Liver (tissue), 9 donors: Measurements from ENCODE around the gene P2RY14. TPM values are rescaled to one million over a fixed set of nuclear protein-coding genes. Genes with fewer than 3 reads are reported as not detected.

ENCODE experiments used
- DNase-seq: peaks from one replicate; pipeline ENCODE4 v3.0.0-alpha.2; 2017; ENCODE audit warnings: low spot score
- H3K27ac ChIP-seq, 2 donors: one replicate each; pipeline ENCODE4 v1.7.0; 2013; ENCODE audit warnings: inconsistent platforms in 2 of 2, low read length in 2 of 2, control low read depth in 1 of 2, low read depth in 1 of 2, mild to moderate bottlenecking in 1 of 2
- H3K27me3 ChIP-seq, 4 donors: one replicate each; pipeline versions ENCODE4 v1.6.1 to v1.7.0; 2013; ENCODE audit warnings: low read length in 3 of 4, inconsistent platforms in 1 of 4, mild to moderate bottlenecking in 1 of 4, moderate library complexity in 1 of 4; ENCODE audit not compliant: control insufficient read depth in 4 of 4, insufficient read depth in 4 of 4
- H3K36me3 ChIP-seq, 4 donors: one replicate each; pipeline versions ENCODE4 v1.6.1 to v1.7.0; 2013; ENCODE audit warnings: low read length in 3 of 4, mild to moderate bottlenecking in 3 of 4, low read depth in 1 of 4, moderate library complexity in 1 of 4; ENCODE audit not compliant: control insufficient read depth in 4 of 4, insufficient read depth in 3 of 4
- H3K4me1 ChIP-seq, 4 donors: one replicate each; pipeline versions ENCODE4 v1.6.1 to v1.7.0; 2013; ENCODE audit warnings: low read length in 3 of 4, mild to moderate bottlenecking in 3 of 4, moderate library complexity in 1 of 4; ENCODE audit not compliant: control insufficient read depth in 4 of 4, insufficient read depth in 4 of 4
- H3K4me3 ChIP-seq, 3 donors: one replicate each; pipeline versions ENCODE4 v1.6.1 to v1.7.0; 2013; ENCODE audit warnings: low read length in 3 of 3, control low read depth in 1 of 3, low read depth in 1 of 3, mild to moderate bottlenecking in 1 of 3
- H3K9ac ChIP-seq, 2 donors: one replicate each; pipeline ENCODE4 v1.7.0; 2013; ENCODE audit warnings: low read length in 2 of 2, mild to moderate bottlenecking in 2 of 2, moderate library complexity in 2 of 2, control low read depth in 1 of 2, low read depth in 1 of 2
- H3K9me3 ChIP-seq, 4 donors: one replicate each; pipeline versions ENCODE4 v1.6.1 to v1.7.0; 2013; ENCODE audit warnings: low read length in 3 of 4; ENCODE audit not compliant: control insufficient read depth in 4 of 4
- EGR1 ChIP-seq, 2 donors: IDR thresholded peaks; 2 replicates each; pipeline ENCODE4 v1.6.1; 2016 to 2018; ENCODE audit warnings: antibody characterized with exemption in 2 of 2, low read depth in 2 of 2
- FOXA1 ChIP-seq: IDR thresholded peaks from 2 replicates; pipeline ENCODE4 v1.6.1; 2016; ENCODE audit warnings: antibody characterized with exemption
- FOXA2 ChIP-seq: IDR thresholded peaks from 2 replicates; pipeline ENCODE4 v1.6.1; 2016; ENCODE audit warnings: antibody characterized with exemption
- GABPA ChIP-seq, 2 donors: IDR thresholded peaks in 1 of 2; conservative IDR thresholded peaks in 1 of 2; 2 replicates each; pipeline ENCODE4 v1.6.1; 2016; ENCODE audit warnings: antibody characterized with exemption in 2 of 2, mild to moderate bottlenecking in 1 of 2, moderate library complexity in 1 of 2
- HNF4A ChIP-seq, 2 donors: conservative IDR thresholded peaks; 2 replicates each; pipeline ENCODE4 v1.6.1; 2016; ENCODE audit warnings: antibody characterized with exemption in 2 of 2, mild to moderate bottlenecking in 2 of 2
- HNF4G ChIP-seq: IDR thresholded peaks from 2 replicates; pipeline ENCODE4 v1.6.1; 2016; ENCODE audit warnings: antibody characterized with exemption
- JUND ChIP-seq, 2 donors: IDR thresholded peaks; 2 replicates each; pipeline ENCODE4 v1.6.1; 2016; ENCODE audit warnings: antibody characterized with exemption in 2 of 2
- NR2F2 ChIP-seq: IDR thresholded peaks from 2 replicates; pipeline ENCODE4 v1.6.1; 2016; ENCODE audit warnings: antibody characterized with exemption
- RAD21 ChIP-seq, 2 donors: IDR thresholded peaks; 2 replicates each; pipeline ENCODE4 v1.6.1; 2016; ENCODE audit warnings: antibody characterized with exemption in 2 of 2, mild to moderate bottlenecking in 2 of 2
- RXRA ChIP-seq, 2 donors: IDR thresholded peaks; 2 replicates each; pipeline ENCODE4 v1.6.1; 2017 to 2018; ENCODE audit warnings: antibody characterized with exemption in 2 of 2, mild to moderate bottlenecking in 1 of 2
- SP1 ChIP-seq: IDR thresholded peaks from 2 replicates; pipeline ENCODE4 v1.6.1; 2018; ENCODE audit warnings: antibody characterized with exemption, mild to moderate bottlenecking
- TAF1 ChIP-seq: conservative IDR thresholded peaks from 2 replicates; pipeline ENCODE4 v1.6.1; 2016; ENCODE audit warnings: antibody characterized with exemption, mild to moderate bottlenecking
- YY1 ChIP-seq: IDR thresholded peaks from 2 replicates; pipeline ENCODE4 v1.6.1; 2016; ENCODE audit warnings: antibody characterized with exemption, mild to moderate bottlenecking
- WGBS: extraction: QIAGEN DNeasy Blood & Tissue Kit; methylation state at CpG from one replicate; pipeline ENCODE4 v1.1.7; 2013; 5-methylcytosine and 5-hydroxymethylcytosine counted together
- polyA plus RNA-seq, 2 donors: library from polyadenylated mRNA; stranded (reverse) in 1 of 2; unstranded in 1 of 2; fragments of 200-250 nt in 1 of 2; fragments of >200 nt in 1 of 2; fragmentation: Nextera tagmentation in 1 of 2; extraction: Ambion mirVana in 1 of 2; gene quantifications; one replicate each; pipeline versions ENCODE4 v1.2.1 to v1.2.3, GENCODE V29; 2013 to 2015
- total RNA-seq, 2 donors: library from RNA; depleted of rRNA; stranded (reverse); fragments of >200 nt; gene quantifications; one replicate each; pipeline ENCODE4 v1.2.3, GENCODE V29; 2014
- TF ChIP-seq, protein P1 (sequence below): IDR thresholded peaks from 2 replicates; pipeline ENCODE4 v1.6.1; 2016; ENCODE audit warnings: antibody characterized with exemption
- TF ChIP-seq, protein P2 (sequence below): IDR thresholded peaks from 2 replicates; pipeline ENCODE4 v1.6.1; 2016; ENCODE audit warnings: antibody characterized with exemption, mild to moderate bottlenecking
- TF ChIP-seq, protein P3 (sequence below): IDR thresholded peaks from 2 replicates; pipeline ENCODE4 v1.6.1; 2016; ENCODE audit warnings: antibody characterized with exemption
- TF ChIP-seq, protein P4 (sequence below): IDR thresholded peaks from 2 replicates; pipeline ENCODE4 v1.6.1; 2016; ENCODE audit warnings: antibody characterized with exemption
- TF ChIP-seq, protein P5 (sequence below): fragments of 150-350 bp; IDR thresholded peaks from 2 replicates; pipeline ENCODE4 v1.5.1; 2017; ENCODE audit warnings: improper control_type of control experiment, low read depth, low read length; ENCODE audit not compliant: missing input control
- donor health status: healthy.
- donor health status: healthy.
- donor health status: healthy.
- donor health status: healthy.
- donor health status: healthy.

Gene P2RY14
- under 1 TPM; 0.33 to 0.37 TPM for total RNA-seq
- polyA plus RNA-seq, result under 1 TPM; 0.10 to 0.11 TPM

DNA sequence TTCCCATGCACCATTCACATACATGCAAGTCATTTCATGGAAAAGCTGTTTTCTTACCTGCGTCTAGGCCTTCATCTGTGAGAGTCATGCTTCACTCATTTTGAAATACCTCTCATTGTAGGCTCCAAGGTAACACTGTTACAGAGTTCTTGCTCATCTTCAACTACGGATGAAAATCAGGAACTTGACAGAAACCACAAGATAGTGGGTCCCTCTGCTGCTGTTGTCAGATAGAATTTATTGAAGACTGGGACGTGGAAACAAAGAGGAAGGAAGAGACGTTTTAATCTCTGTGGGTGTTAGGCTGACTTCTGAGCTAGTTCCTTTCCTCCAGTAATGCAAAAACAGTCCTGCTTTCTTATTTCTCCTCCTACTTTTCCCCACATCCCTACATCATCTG is at the start of gene P2RY14:
P2RY14 (minus strand) TSS at position 313 of the 400 bp plus-strand sequence. CDS start 64,226 bp downstream, outside the sequence.
- DNase-seq, result no peak
- H3K36me3 ChIP-seq, result no peaks in the 10 kb centered on the region
- 61% methylated on average over 4 of the region's 4 CpGs for WGBS
- H3K4me3 ChIP-seq, result no peak within 1 kb of the TSS
- H3K27ac ChIP-seq, result no peak within 1 kb of the TSS
- H3K27me3 ChIP-seq, result no peaks in the 10 kb centered on the region
- H3K9ac ChIP-seq, result no peak within 1 kb of the TSS
- H3K4me1 ChIP-seq, result no peaks in the 10 kb centered on the region
- H3K9me3 ChIP-seq, result no peaks in the 10 kb centered on the region
- TF ChIP-seq, protein P1, sequence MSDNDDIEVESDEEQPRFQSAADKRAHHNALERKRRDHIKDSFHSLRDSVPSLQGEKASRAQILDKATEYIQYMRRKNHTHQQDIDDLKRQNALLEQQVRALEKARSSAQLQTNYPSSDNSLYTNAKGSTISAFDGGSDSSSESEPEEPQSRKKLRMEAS, result no peak
- TF ChIP-seq EGR1 (IDR thresholded peaks at IDR 0.05; ENCODE audit: low read depth in 2 of 2) (no peak), FOXA1 (no peak), NR2F2 (no peak), SP1 (no peak), RAD21 (IDR thresholded peaks at IDR 0.05) (no peak), YY1 (no peak), RXRA (IDR thresholded peaks at IDR 0.05) (no peak), HNF4G (no peak), GABPA (IDR thresholded peaks at IDR 0.05 in 1 of 2, conservative IDR thresholded peaks at IDR 0.05 in 1 of 2) (no peak), HNF4A (conservative IDR thresholded peaks at IDR 0.05) (no peak), JUND (IDR thresholded peaks at IDR 0.05) (no peak), FOXA2 (no peak), TAF1 (no peak)
- TF ChIP-seq, protein P2, sequence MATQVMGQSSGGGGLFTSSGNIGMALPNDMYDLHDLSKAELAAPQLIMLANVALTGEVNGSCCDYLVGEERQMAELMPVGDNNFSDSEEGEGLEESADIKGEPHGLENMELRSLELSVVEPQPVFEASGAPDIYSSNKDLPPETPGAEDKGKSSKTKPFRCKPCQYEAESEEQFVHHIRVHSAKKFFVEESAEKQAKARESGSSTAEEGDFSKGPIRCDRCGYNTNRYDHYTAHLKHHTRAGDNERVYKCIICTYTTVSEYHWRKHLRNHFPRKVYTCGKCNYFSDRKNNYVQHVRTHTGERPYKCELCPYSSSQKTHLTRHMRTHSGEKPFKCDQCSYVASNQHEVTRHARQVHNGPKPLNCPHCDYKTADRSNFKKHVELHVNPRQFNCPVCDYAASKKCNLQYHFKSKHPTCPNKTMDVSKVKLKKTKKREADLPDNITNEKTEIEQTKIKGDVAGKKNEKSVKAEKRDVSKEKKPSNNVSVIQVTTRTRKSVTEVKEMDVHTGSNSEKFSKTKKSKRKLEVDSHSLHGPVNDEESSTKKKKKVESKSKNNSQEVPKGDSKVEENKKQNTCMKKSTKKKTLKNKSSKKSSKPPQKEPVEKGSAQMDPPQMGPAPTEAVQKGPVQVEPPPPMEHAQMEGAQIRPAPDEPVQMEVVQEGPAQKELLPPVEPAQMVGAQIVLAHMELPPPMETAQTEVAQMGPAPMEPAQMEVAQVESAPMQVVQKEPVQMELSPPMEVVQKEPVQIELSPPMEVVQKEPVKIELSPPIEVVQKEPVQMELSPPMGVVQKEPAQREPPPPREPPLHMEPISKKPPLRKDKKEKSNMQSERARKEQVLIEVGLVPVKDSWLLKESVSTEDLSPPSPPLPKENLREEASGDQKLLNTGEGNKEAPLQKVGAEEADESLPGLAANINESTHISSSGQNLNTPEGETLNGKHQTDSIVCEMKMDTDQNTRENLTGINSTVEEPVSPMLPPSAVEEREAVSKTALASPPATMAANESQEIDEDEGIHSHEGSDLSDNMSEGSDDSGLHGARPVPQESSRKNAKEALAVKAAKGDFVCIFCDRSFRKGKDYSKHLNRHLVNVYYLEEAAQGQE, result no peak
- TF ChIP-seq, protein P3, sequence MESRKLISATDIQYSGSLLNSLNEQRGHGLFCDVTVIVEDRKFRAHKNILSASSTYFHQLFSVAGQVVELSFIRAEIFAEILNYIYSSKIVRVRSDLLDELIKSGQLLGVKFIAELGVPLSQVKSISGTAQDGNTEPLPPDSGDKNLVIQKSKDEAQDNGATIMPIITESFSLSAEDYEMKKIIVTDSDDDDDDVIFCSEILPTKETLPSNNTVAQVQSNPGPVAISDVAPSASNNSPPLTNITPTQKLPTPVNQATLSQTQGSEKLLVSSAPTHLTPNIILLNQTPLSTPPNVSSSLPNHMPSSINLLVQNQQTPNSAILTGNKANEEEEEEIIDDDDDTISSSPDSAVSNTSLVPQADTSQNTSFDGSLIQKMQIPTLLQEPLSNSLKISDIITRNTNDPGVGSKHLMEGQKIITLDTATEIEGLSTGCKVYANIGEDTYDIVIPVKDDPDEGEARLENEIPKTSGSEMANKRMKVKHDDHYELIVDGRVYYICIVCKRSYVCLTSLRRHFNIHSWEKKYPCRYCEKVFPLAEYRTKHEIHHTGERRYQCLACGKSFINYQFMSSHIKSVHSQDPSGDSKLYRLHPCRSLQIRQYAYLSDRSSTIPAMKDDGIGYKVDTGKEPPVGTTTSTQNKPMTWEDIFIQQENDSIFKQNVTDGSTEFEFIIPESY, result no peak
- TF ChIP-seq, protein P4, sequence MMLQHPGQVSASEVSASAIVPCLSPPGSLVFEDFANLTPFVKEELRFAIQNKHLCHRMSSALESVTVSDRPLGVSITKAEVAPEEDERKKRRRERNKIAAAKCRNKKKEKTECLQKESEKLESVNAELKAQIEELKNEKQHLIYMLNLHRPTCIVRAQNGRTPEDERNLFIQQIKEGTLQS, result no peak
- TF ChIP-seq, protein P5, sequence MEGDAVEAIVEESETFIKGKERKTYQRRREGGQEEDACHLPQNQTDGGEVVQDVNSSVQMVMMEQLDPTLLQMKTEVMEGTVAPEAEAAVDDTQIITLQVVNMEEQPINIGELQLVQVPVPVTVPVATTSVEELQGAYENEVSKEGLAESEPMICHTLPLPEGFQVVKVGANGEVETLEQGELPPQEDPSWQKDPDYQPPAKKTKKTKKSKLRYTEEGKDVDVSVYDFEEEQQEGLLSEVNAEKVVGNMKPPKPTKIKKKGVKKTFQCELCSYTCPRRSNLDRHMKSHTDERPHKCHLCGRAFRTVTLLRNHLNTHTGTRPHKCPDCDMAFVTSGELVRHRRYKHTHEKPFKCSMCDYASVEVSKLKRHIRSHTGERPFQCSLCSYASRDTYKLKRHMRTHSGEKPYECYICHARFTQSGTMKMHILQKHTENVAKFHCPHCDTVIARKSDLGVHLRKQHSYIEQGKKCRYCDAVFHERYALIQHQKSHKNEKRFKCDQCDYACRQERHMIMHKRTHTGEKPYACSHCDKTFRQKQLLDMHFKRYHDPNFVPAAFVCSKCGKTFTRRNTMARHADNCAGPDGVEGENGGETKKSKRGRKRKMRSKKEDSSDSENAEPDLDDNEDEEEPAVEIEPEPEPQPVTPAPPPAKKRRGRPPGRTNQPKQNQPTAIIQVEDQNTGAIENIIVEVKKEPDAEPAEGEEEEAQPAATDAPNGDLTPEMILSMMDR, result no peak
